Transverse colon (tissue), 4 donors: ENCODE measurements around the gene IP6K1. TPM values are rescaled to one million over a fixed set of nuclear protein-coding genes. Genes with fewer than 3 reads are reported as not detected.

ENCODE experiments used
- DNase-seq: peaks from one replicate; pipeline ENCODE4 v3.0.0-alpha.2; 2019
- H3K27ac ChIP-seq, 4 donors: fragments of 200-600 bp; sonication (generic); 2 replicates each; pipeline ENCODE4 v1.5.1; 2016 to 2018; ENCODE audit warnings: inconsistent platforms in 4 of 4
- H3K27me3 ChIP-seq: fragments of 200-600 bp; sonication (generic); 2 replicates; pipeline ENCODE4 v1.5.1; 2017; ENCODE audit warnings: inconsistent platforms
- H3K36me3 ChIP-seq, 4 donors: fragments of 200-600 bp; sonication (generic); 2 replicates each; pipeline ENCODE4 v1.5.1; 2017 to 2019; ENCODE audit warnings: inconsistent platforms in 4 of 4
- H3K4me1 ChIP-seq, 4 donors: fragments of 200-600 bp; sonication (generic); 2 replicates each; pipeline ENCODE4 v1.5.1; 2017 to 2020; ENCODE audit warnings: inconsistent platforms in 4 of 4
- H3K4me3 ChIP-seq, 4 donors: fragments of 200-600 bp; sonication (generic); 1 replicate in 1 of 4; 2 replicates in 3 of 4; pipeline versions ENCODE4 v1.5.1 to v1.6.1; 2017 to 2019; ENCODE audit warnings: inconsistent platforms in 4 of 4
- H3K9me3 ChIP-seq, 2 donors: fragments of 200-600 bp; sonication (generic); 2 replicates each; pipeline ENCODE4 v1.5.1; 2017 to 2019; ENCODE audit warnings: inconsistent platforms in 2 of 2
- EP300 ChIP-seq: sonication (generic); formaldehyde crosslinking; IDR thresholded peaks from one replicate; pipeline ENCODE4 v1.6.1; 2017; ENCODE audit warnings: antibody characterized with exemption, low read depth
- POLR2A ChIP-seq: fragments of 450-650 bp; IDR thresholded peaks from one replicate; pipeline ENCODE4 v1.6.1; 2016; ENCODE audit warnings: antibody characterized with exemption, mild to moderate bottlenecking, moderate library complexity
- POLR2AphosphoS5 ChIP-seq, 3 donors: sonication (generic); formaldehyde crosslinking; IDR thresholded peaks; one replicate each; pipeline ENCODE4 v1.6.1; 2016; ENCODE audit warnings: antibody characterized with exemption in 3 of 3
- WGBS, 2 donors: methylation state at CpG; one replicate each; pipeline ENCODE4 v1.1.5; 2018; ENCODE audit warnings: low coverage in 1 of 2; 5-methylcytosine and 5-hydroxymethylcytosine counted together
- in situ Hi-C, 4 donors: fragments of 200-750 bp; cut with MboI; loops; one replicate each; pipeline versions ENCODE4 v1.15.0 to v1.15.1; 2017; ENCODE audit warnings: low sequenced_read_pairs in 3 of 4, low pct_ligation_motif_present in 1 of 4, low pct_unique_long_range_greater_than_20kb in 1 of 4
- intact Hi-C: fragments of 100-400 bp; cut with DNase I; formaldehyde crosslinking; loops from one replicate; pipeline ENCODE4 v1.15.1; 2023; ENCODE audit warnings: low total_unique reads
- total RNA-seq, 4 donors: library from RNA; depleted of rRNA; stranded (reverse); fragments of >200 nt; gene quantifications; one replicate each; pipeline ENCODE4 v1.1.0, GENCODE V29; 2016
- TF ChIP-seq, protein P1 (sequence below), 5 experiments: fragments of 200-600 bp in 3 of 5; fragments of 450-650 bp in 2 of 5; sonication (generic) in 3 of 5; IDR thresholded peaks; 1 replicate in 2 of 5; 2 replicates in 3 of 5; pipeline ENCODE4 v1.5.1; 2016 to 2017; ENCODE audit warnings: antibody characterized with exemption in 5 of 5, inconsistent platforms in 3 of 5, mild to moderate bottlenecking in 2 of 5, moderate library complexity in 1 of 5

IP6K1 gene
- total RNA-seq, 4 donors from 2014 or later = 20.5 to 40.7 (median 39.7) TPM

DNA sequence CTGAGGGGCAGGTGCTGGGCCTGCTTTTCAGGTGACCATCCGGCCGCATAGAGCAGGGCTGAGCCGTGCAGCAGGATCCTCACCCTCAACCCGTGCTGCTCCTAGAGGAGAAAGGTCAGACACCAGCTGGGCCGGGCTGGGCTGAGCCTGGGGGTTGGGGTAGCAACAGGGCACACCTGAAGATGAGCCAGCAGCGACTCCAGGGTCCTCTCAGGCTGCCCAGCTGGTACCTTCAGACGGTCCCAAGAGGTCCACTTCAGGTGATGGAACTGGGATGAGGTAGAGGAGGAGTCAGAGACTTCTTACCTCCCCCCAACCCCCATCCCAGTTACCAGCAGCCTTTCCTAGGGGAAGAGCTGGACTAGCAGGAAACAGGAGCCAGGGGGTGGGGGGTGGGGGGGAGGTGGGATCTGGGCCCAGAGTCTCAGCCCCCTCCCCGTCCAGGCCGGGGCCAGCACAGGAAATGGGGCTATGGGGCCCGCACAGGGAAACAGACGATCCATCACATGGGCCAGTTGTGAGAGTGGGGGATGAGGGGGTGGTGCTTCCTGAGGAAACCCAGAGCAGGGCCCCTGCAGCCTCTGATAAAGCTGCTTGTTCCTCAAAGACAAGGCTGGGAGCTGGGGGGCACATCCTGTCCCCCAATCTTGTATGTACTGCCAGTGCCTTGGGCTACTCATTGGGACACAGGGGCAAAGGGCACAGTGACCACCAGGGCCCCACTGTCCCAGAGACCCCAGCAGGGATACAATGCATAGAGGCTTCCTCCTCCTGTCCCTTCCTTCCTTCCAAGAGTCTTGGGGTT lies 19.8 kb upstream of the IP6K1 start:
- 50% methylated on average over 10 of the region's 11 CpGs; no CpG with 5 or more reads in 1 of the 2 donors for WGBS, 2 donors
- Histone ChIP-seq H3K27ac (peak overlapping the region; percentile 46 to 83 (median 70)), H3K4me1 (peaks cover 0 to 30% (median 24%) of the 10 kb centered on the region in 4 donors), H3K36me3 (peaks cover 0 to 6% (median 0%) of the 10 kb centered on the region in 4 donors), H3K4me3 (no peak overlapping the region), H3K27me3 (no peaks in the 10 kb centered on the region), H3K9me3 (no peaks in the 10 kb centered on the region)
- DNase-seq = peak; percentile 44
- in situ Hi-C loops = no loop called here
- TF ChIP-seq POLR2A = no peak
- no peak for TF ChIP-seq POLR2AphosphoS5 (IDR thresholded peaks at IDR 0.05)
- TF ChIP-seq, protein P1, sequence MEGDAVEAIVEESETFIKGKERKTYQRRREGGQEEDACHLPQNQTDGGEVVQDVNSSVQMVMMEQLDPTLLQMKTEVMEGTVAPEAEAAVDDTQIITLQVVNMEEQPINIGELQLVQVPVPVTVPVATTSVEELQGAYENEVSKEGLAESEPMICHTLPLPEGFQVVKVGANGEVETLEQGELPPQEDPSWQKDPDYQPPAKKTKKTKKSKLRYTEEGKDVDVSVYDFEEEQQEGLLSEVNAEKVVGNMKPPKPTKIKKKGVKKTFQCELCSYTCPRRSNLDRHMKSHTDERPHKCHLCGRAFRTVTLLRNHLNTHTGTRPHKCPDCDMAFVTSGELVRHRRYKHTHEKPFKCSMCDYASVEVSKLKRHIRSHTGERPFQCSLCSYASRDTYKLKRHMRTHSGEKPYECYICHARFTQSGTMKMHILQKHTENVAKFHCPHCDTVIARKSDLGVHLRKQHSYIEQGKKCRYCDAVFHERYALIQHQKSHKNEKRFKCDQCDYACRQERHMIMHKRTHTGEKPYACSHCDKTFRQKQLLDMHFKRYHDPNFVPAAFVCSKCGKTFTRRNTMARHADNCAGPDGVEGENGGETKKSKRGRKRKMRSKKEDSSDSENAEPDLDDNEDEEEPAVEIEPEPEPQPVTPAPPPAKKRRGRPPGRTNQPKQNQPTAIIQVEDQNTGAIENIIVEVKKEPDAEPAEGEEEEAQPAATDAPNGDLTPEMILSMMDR (IDR thresholded peaks at IDR 0.05) = no peak
- no peak for TF ChIP-seq EP300
- intact Hi-C loops = no loop called here

DNA sequence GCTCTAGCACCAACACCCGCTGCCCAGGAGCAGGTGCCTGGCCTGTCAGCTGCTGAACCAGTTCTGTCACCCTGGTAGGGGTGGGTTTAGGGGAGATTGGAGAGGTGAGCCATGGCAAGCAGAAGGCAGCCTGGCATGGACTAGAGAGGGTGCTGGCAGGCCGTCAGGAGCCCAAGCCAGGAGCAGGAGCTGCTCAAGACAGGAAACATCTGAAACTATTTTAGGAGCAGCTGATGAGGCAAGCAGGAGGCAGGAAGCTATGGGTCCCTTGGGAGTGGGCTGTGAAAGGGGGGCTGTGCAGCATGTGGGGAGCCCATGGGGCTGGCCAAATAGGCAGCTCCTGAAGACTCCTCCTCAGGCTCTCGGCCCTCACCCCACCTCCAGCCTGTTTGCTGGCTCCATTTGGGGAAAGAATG lies 19.0 kb upstream of the IP6K1 start:
- Histone ChIP-seq H3K4me1 (peaks cover 0 to 30% (median 24%) of the 10 kb centered on the region in 4 donors), H3K27me3 (no peaks in the 10 kb centered on the region), H3K9me3 (no peaks in the 10 kb centered on the region), H3K4me3 (no peak overlapping the region), H3K36me3 (peaks cover 0 to 6% (median 0%) of the 10 kb centered on the region in 4 donors), H3K27ac (peak overlapping the region; percentile 46 to 99 (median 75))
- intact Hi-C loops = no loop called here
- peak; percentile 50 for DNase-seq
- in situ Hi-C loops = no loop called here
- TF ChIP-seq POLR2AphosphoS5 (IDR thresholded peaks at IDR 0.05) (peak in 2 of 3 donors; percentile 8 to 39), POLR2A (no peak)
- WGBS, 2 donors = 62% methylated on average over 3 of the region's 3 CpGs; no CpG with 5 or more reads in 1 of the 2 donors

DNA sequence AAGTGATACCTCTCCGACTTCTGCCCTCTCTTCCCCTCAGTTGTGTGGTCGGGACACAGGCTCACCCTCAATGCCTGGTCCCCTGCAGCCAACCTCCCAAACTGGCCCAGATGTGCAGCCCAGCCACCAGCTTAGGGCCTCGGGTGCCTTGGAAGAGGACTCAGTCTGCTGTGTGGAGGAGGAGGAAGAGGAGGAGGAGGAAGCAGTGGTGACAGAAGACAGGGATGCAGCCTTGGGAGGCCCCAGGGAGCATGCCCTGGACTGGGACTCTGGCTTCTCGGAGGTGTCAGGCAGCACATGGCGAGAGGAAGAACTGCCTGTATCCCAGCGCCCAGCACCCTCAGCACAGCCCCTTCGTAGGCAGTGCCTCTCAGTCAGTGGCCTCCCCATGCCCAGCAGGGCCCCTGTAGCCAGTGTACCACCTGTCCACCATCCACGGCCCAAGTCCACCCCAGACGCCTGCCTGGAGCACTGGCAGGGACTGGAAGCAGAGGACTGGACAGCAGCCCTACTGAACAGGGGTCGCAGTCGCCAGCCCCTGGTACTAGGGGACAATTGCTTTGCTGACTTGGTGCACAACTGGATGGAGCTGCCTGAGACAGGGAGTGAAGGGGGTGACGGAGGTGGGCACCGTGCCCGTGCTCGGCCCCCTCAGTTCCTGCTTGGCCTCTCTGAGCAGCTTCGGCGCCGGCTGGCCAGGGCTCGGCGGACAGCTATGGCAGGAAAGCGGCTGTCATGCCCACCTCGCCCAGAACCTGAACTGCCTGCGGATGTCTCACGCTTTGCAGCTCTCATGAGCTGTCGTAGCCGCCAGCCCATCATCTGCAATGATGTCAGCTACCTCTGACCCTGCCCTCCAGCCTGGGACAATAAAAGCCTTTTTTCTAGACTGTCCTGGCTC lies 18.0 kb upstream of the IP6K1 start:
- Histone ChIP-seq H3K36me3 (no peaks in the 10 kb centered on the region), H3K9me3 (no peaks in the 10 kb centered on the region), H3K4me3 (peak overlapping the region in 2 of 4 donors; percentile 75 to 85), H3K27me3 (no peaks in the 10 kb centered on the region), H3K4me1 (peaks cover 0 to 30% (median 24%) of the 10 kb centered on the region in 4 donors), H3K27ac (peak overlapping the region; percentile 83 to 99 (median 94))
- 70% methylated on average over 24 of the region's 26 CpGs; no CpG with 5 or more reads in 1 of the 2 donors for WGBS, 2 donors
- no peak for DNase-seq
- TF ChIP-seq EP300 (no peak), POLR2AphosphoS5 (IDR thresholded peaks at IDR 0.05) (no peak), POLR2A (no peak)
- TF ChIP-seq, protein P1 (IDR thresholded peaks at IDR 0.05) = no peak
- intact Hi-C loops = no loop called here
- in situ Hi-C loops = no loop called here

DNA sequence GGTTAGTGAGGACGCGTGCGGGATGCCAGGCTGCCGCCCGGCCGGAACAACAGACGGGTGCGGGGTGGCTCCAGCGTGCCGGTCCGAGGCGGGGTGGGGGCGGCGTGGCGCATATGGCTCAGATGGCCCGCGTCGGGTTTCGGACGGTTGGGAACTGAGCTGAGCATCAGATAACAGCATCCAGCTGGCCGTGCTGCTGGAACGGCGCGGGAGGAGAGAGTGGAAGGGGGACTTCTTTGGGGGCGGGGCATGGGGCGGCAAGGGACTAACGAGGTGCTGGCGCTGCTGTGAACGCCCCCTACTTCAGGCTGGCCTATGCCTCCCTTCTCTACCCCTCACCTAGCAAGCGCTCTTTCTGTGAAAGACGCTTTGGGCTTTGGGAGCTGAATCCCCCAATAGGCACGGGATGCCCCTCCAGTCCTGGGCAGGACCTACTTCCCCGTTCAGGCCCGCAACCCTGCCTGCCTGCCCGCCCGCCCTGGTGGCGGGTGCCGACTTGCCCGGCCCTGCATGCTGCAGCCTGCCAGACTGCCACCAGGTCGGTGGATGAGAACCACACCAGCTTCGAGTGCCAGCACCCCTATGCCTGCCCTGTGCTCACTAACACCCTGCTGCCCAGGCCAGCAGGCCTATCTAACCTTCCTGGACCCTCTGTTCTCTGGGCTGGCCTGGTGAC lies 17.3 kb upstream of the IP6K1 start:
- Histone ChIP-seq H3K27me3 (no peaks in the 10 kb centered on the region), H3K4me3 (peak overlapping the region; percentile 75 to 96 (median 83)), H3K36me3 (no peaks in the 10 kb centered on the region), H3K9me3 (no peaks in the 10 kb centered on the region), H3K4me1 (peaks cover 0 to 30% (median 24%) of the 10 kb centered on the region in 4 donors), H3K27ac (peak overlapping the region; percentile 83 to 99 (median 94))
- TF ChIP-seq POLR2AphosphoS5 (IDR thresholded peaks at IDR 0.05) (no peak), POLR2A (no peak), EP300 (no peak)
- TF ChIP-seq, protein P1 (IDR thresholded peaks at IDR 0.05) = peak in 1 of 5 experiments; percentile 20
- peak; percentile 52 for DNase-seq
- in situ Hi-C loops (no loop called here), intact Hi-C loops (no loop called here)
- 3% methylated on average over 21 of the region's 41 CpGs; no CpG with 5 or more reads in 1 of the 2 donors for WGBS, 2 donors
